IMR-90 (cell line): ENCODE measurements around the gene CRYBA2. TPM values are rescaled to one million over a fixed set of nuclear protein-coding genes. Genes with fewer than 3 reads are reported as not detected.

ENCODE experiments used
- ATAC-seq: fragments of 200-7000 bp; cut with Tn5 transposase; 2 replicates; pipeline ENCODE4 v1.9.1; 2020; ENCODE audit warnings: low read depth, mild to moderate bottlenecking, moderate library complexity
- BruUV-seq: library from RNA; stranded (reverse); fragments of 400-500 nt; replicated peaks from 2 replicates; lab custom pipeline; 2021; lab: Mats Ljungman, UMichigan
- CTCF ChIA-PET: fragments of 300-600 bp; formaldehyde crosslinking; extraction: SDS; loops from one replicate; lab custom pipeline; 2021; ENCODE audit warnings: antibody characterized with exemption; lab: Yijun Ruan, JAX
- POLR2A ChIA-PET: fragments of 300-600 bp; sonication (Branson Sonifier 250); formaldehyde crosslinking; loops from one replicate; lab custom pipeline; 2022; ENCODE audit warnings: antibody characterized with exemption; ENCODE audit not compliant: unreplicated experiment; lab: Charles Lee
- DNase-seq: peaks from one replicate; pipeline ENCODE4 v3.0.0; 2013
- H2AFZ ChIP-seq: replicated peaks from 2 replicates; pipeline ENCODE3; 2013; ENCODE audit warnings: low read length, mild to moderate bottlenecking; ENCODE audit not compliant: poor library complexity
- H2AK5ac ChIP-seq: 2 replicates; pipeline ENCODE4 v1.6.1; 2013; ENCODE audit warnings: low read depth, low read length, inconsistent platforms
- H2AK9ac ChIP-seq: replicated peaks from 2 replicates; pipeline ENCODE3; 2013; ENCODE audit warnings: mild to moderate bottlenecking, low read depth, low read length, moderate library complexity; ENCODE audit not compliant: poor library complexity
- H2BK120ac ChIP-seq: 2 replicates; pipeline ENCODE4 v1.6.1; 2013; ENCODE audit warnings: low read depth, low read length, inconsistent platforms
- H2BK15ac ChIP-seq: 3 replicates; pipeline ENCODE4 v1.6.1; 2013; ENCODE audit warnings: low read depth, low read length, inconsistent platforms
- H2BK20ac ChIP-seq: 2 replicates; pipeline ENCODE4 v1.6.1; 2013; ENCODE audit warnings: low read depth, mild to moderate bottlenecking, inconsistent platforms, low read length, moderate library complexity
- H2BK5ac ChIP-seq: 2 replicates; pipeline ENCODE4 v1.6.1; 2013; ENCODE audit warnings: mild to moderate bottlenecking, low read depth, low read length, inconsistent platforms; ENCODE audit not compliant: poor library complexity, severe bottlenecking
- H3K14ac ChIP-seq: replicated peaks from 2 replicates; pipeline ENCODE4 v1.6.1; 2013; ENCODE audit warnings: low read depth, low read length, inconsistent platforms
- H3K18ac ChIP-seq: 2 replicates; pipeline ENCODE4 v1.6.1; 2013; ENCODE audit warnings: low read depth, low read length, control low read depth
- H3K23ac ChIP-seq: 2 replicates; pipeline ENCODE4 v1.6.1; 2013; ENCODE audit warnings: low read depth, low read length, inconsistent platforms
- H3K27ac ChIP-seq: 2 replicates; pipeline ENCODE4 v1.5.1; 2013; ENCODE audit warnings: mild to moderate bottlenecking, control low read depth, low read length; ENCODE audit not compliant: insufficient read depth
- H3K27me3 ChIP-seq: 2 replicates; pipeline ENCODE4 v1.6.1; 2013; ENCODE audit warnings: low read length; ENCODE audit not compliant: control insufficient read depth, insufficient read depth
- H3K36me3 ChIP-seq: 2 replicates; pipeline ENCODE4 v1.6.1; 2013; ENCODE audit warnings: low read length, mixed read lengths; ENCODE audit not compliant: control insufficient read depth, insufficient read depth
- H3K4ac ChIP-seq: 2 replicates; pipeline ENCODE4 v1.6.1; 2013; ENCODE audit warnings: low read depth, low read length, inconsistent platforms
- H3K4me1 ChIP-seq: 2 replicates; pipeline ENCODE4 v1.6.1; 2013; ENCODE audit warnings: low read length, mixed read lengths; ENCODE audit not compliant: control insufficient read depth, insufficient read depth
- H3K4me2 ChIP-seq: 2 replicates; pipeline ENCODE4 v1.6.1; 2013; ENCODE audit warnings: low read depth, mild to moderate bottlenecking, control low read depth, low read length, moderate library complexity
- H3K4me3 ChIP-seq: 2 replicates; pipeline ENCODE4 v1.5.1; 2013; ENCODE audit warnings: low read depth, mild to moderate bottlenecking, control low read depth, low read length, moderate library complexity; ENCODE audit not compliant: insufficient read depth
- H3K56ac ChIP-seq: 2 replicates; pipeline ENCODE4 v1.6.1; 2013; ENCODE audit warnings: low read length, inconsistent platforms; ENCODE audit not compliant: insufficient read depth; ENCODE audit errors: extremely low read depth
- H3K79me1 ChIP-seq, 2 experiments: 2 replicates each; pipeline ENCODE4 v1.6.1; 2013; ENCODE audit warnings: low read length in 2 of 2, inconsistent platforms in 1 of 2, low read depth in 1 of 2
- H3K9ac ChIP-seq: 2 replicates; pipeline ENCODE4 v1.6.1; 2013; ENCODE audit warnings: low read depth, low read length, control low read depth
- H3K9me1 ChIP-seq: 2 replicates; pipeline ENCODE4 v1.6.1; 2013; ENCODE audit warnings: low read length, inconsistent platforms; ENCODE audit not compliant: insufficient read depth
- H3K9me3 ChIP-seq: 2 replicates; pipeline ENCODE4 v1.6.1; 2013; ENCODE audit warnings: low read length; ENCODE audit not compliant: control insufficient read depth, insufficient read depth
- H4K20me1 ChIP-seq: 2 replicates; pipeline ENCODE4 v1.6.1; 2013; ENCODE audit warnings: low read length, inconsistent platforms; ENCODE audit not compliant: insufficient read depth
- H4K5ac ChIP-seq: 2 replicates; pipeline ENCODE4 v1.6.1; 2013; ENCODE audit warnings: mild to moderate bottlenecking, low read depth, low read length, control low read depth
- H4K8ac ChIP-seq, 2 experiments: 2 replicates each; pipeline ENCODE4 v1.6.1; 2013; ENCODE audit warnings: low read depth in 2 of 2, low read length in 2 of 2, control low read depth in 1 of 2, inconsistent platforms in 1 of 2
- H4K91ac ChIP-seq: 2 replicates; pipeline ENCODE4 v1.6.1; 2013; ENCODE audit warnings: low read depth, low read length, inconsistent platforms; ENCODE audit not compliant: insufficient read depth
- NFE2L2 ChIP-seq: fragments of 150-350 bp; IDR thresholded peaks from 2 replicates; pipeline ENCODE4 v1.6.1; 2016; ENCODE audit warnings: low read depth, mild to moderate bottlenecking, low read length
- RAD21 ChIP-seq: IDR thresholded peaks from 2 replicates; pipeline ENCODE4 v1.6.1; 2012; ENCODE audit warnings: low read length, improper control_type of control experiment
- WGBS, 2 experiments: methylation state at CpG; one replicate each; pipeline versions ENCODE4 v1.1.5 to v1.1.7; 2013; ENCODE audit warnings: missing lambda C conversion rate in 2 of 2; ENCODE audit not compliant: insufficient read length in 1 of 2; ENCODE audit errors: extremely low coverage in 2 of 2; 5-methylcytosine and 5-hydroxymethylcytosine counted together
- dilution Hi-C: fragments of 300-500 bp; cut with HindIII; formaldehyde crosslinking; loops from one replicate; pipeline ENCODE4 v1.14.3; 2018; ENCODE audit warnings: low sequenced_read_pairs; ENCODE audit not compliant: unreplicated experiment
- in situ Hi-C: fragments of 300-500 bp; cut with MboI; formaldehyde crosslinking; loops from 3 replicates; pipeline ENCODE4 v1.14.3; 2019; ENCODE audit warnings: low sequenced_read_pairs, inconsistent platforms, mixed read lengths
- intact Hi-C: fragments of 100-400 bp; cut with micrococcal nuclease; formaldehyde crosslinking; loops from 2 replicates; pipeline ENCODE4 v1.10.0; 2022
- polyA plus RNA-seq, 3 experiments: library from polyadenylated mRNA; depleted of rRNA; stranded (reverse); fragments of >200 nt; gene quantifications; 2 replicates each; pipeline ENCODE4 v1.2.3, GENCODE V29; 2012; ENCODE audit warnings: low replicate concordance in 1 of 3
- total RNA-seq: library from RNA; depleted of rRNA; stranded (reverse); fragments of >200 nt; gene quantifications from 2 replicates; pipeline ENCODE4 v1.2.3, GENCODE V29; 2012

Gene CRYBA2
- total and polyA plus RNA-seq, 2 of the 4 experiments (the other 2 are of a cell fraction): not detected

- Histone ChIP-seq H3K9ac (no peak overlapping the region), H4K5ac (no peak overlapping the region), H2BK15ac (no peak overlapping the region), H4K20me1 (no peaks in the 10 kb centered on the region), H2AK9ac (no peak overlapping the region), H3K23ac (no peak overlapping the region), H3K27ac (no peak overlapping the region), H3K18ac (no peak overlapping the region), H4K8ac (no peak overlapping the region), H2BK5ac (no peak overlapping the region), H3K56ac (no peak overlapping the region), H2AK5ac (no peak overlapping the region), H3K36me3 (no peaks in the 10 kb centered on the region), H3K9me1 (no peaks in the 10 kb centered on the region), H2BK120ac (no peak overlapping the region), H3K79me1 (no peaks in the 10 kb centered on the region), H3K4me1 (no peaks in the 10 kb centered on the region), H3K4me3 (no peak overlapping the region), H2BK20ac (no peak overlapping the region), H3K9me3 (no peaks in the 10 kb centered on the region), H3K4ac (no peak overlapping the region), H4K91ac (no peak overlapping the region), H3K14ac (no peak overlapping the region), H3K27me3 (peaks cover 45% of the 10 kb centered on the region), H3K4me2 (no peak overlapping the region), H2AFZ (no peak overlapping the region)
- ChIA-PET CTCF (interaction anchor here (1.4 kb wide), 1 partner anchor 9 kb away, joined by 5 read pairs; no protein-coding TSS in a partner anchor), POLR2A (no interaction called here)
- in situ Hi-C loops (no loop called here), dilution Hi-C loops (no loop called here), intact Hi-C loops (no loop called here)
- ATAC-seq (no peak), DNase-seq (no peak)
- no TSS peak for BruUV-seq
- TF ChIP-seq RAD21 (no peak), NFE2L2 (no peak)
- WGBS, 2 experiments: no CpG with 5 or more reads among the region's 1 CpG
These were observed 45.4 kb upstream of the CRYBA2 start for GRCh38 chr2:219038600-219038999.
